NCI-H2227 (cell line): ENCODE data around the gene TBCD.
A peak's percentile ranks its signal among the peaks of the same experiment; 100 is the strongest.
"Not testable (repeated sequence)": the region's sequence is repeated elsewhere in the genome, so short reads cannot be mapped to it uniquely, and the experiment has no call there.

ENCODE experiments used
- DNase-seq: peaks from one replicate; lab custom pipeline; 2025; ENCODE audit not compliant: unreplicated experiment; lab: John Stamatoyannopoulos, UW

The TBCD gene

GRCh38 chr17:82765371-82765770 lies 13.5 kb downstream of the TBCD start:
- DNase-seq: no peak

- no peak for DNase-seq
Observed at GRCh38 chr17:82767041-82767754, 15.3 kb downstream of the TBCD start.

GRCh38 chr17:82769041-82769440 lies 17.2 kb downstream of the TBCD start:
- DNase-seq: no peak

GRCh38 chr17:82772026-82772425 lies 20.2 kb downstream of the TBCD start:
- no peak for DNase-seq

GRCh38 chr17:82774456-82774855 lies 22.6 kb downstream of the TBCD start:
- DNase-seq: not testable (repeated sequence)

- DNase-seq: peak; percentile 58
Observed at GRCh38 chr17:82775001-82775823, 23.3 kb downstream of the TBCD start.

GRCh38 chr17:82776454-82776853 lies 24.6 kb downstream of the TBCD start:
- DNase-seq: no peak

- DNase-seq: not testable (repeated sequence)
Observed at GRCh38 chr17:82777778-82778375, 26.0 kb downstream of the TBCD start.

GRCh38 chr17:82779541-82779940 lies 27.7 kb downstream of the TBCD start:
- DNase-seq: no peak

GRCh38 chr17:82780195-82780594 lies 28.3 kb downstream of the TBCD start:
- no peak for DNase-seq

- no peak for DNase-seq
Observed at GRCh38 chr17:82780971-82781893, 29.4 kb downstream of the TBCD start.

GRCh38 chr17:82781894-82782274 lies 30.0 kb downstream of the TBCD start:
- peak; percentile 83 for DNase-seq

- DNase-seq: no peak
Observed at GRCh38 chr17:82782657-82783207, 30.9 kb downstream of the TBCD start.

- DNase-seq: no peak
Observed at GRCh38 chr17:82783498-82783897, 31.6 kb downstream of the TBCD start.

- not testable (repeated sequence) for DNase-seq
Observed at GRCh38 chr17:82785581-82785980, 33.7 kb downstream of the TBCD start.

- DNase-seq: no peak
Observed at GRCh38 chr17:82786427-82786826, 34.6 kb downstream of the TBCD start.

GRCh38 chr17:82787081-82787848 lies 35.4 kb downstream of the TBCD start:
- DNase-seq: no peak

- DNase-seq: no peak
Observed at GRCh38 chr17:82788206-82789001, 36.5 kb downstream of the TBCD start.

GRCh38 chr17:82789051-82789592 lies 37.3 kb downstream of the TBCD start:
- no peak for DNase-seq
